Neural crest cell (in vitro differentiated cells): Measurements from ENCODE around the gene TMEM9B. TPM values are rescaled to one million over a fixed set of nuclear protein-coding genes. Genes with fewer than 3 reads are reported as not detected.
"Not testable (repeated sequence)": the region's sequence is repeated elsewhere in the genome, so short reads cannot be mapped to it uniquely, and the experiment has no call there.

Experiments
- DNase-seq: peaks from one replicate; pipeline ENCODE4 v3.0.0; 2021; ENCODE audit warnings: low read depth, mixed read lengths, low spot score
- H3K27ac Mint-ChIP-seq: one replicate; pipeline ENCODE4 v1.8.0; 2021; ENCODE audit warnings: mild to moderate bottlenecking, mixed read lengths; ENCODE audit not compliant: unreplicated experiment
- H3K27me3 Mint-ChIP-seq: 2 replicates; pipeline ENCODE4 v1.8.0; 2021; ENCODE audit warnings: low read depth, mild to moderate bottlenecking, mixed read lengths
- H3K36me3 Mint-ChIP-seq: 2 replicates; pipeline ENCODE4 v1.8.0; 2021; ENCODE audit warnings: low read depth, mild to moderate bottlenecking, mixed read lengths
- H3K4me1 Mint-ChIP-seq: 2 replicates; pipeline ENCODE4 v1.8.0; 2021; ENCODE audit warnings: mixed read lengths
- H3K4me3 Mint-ChIP-seq: one replicate; pipeline ENCODE4 v1.8.0; 2021; ENCODE audit warnings: mild to moderate bottlenecking, mixed read lengths
- H3K9me3 Mint-ChIP-seq: 2 replicates; pipeline ENCODE4 v1.8.0; 2021; ENCODE audit warnings: mixed read lengths
- total RNA-seq: library from RNA; stranded (reverse); gene quantifications from 2 replicates; pipeline ENCODE4 v1.2.1, GENCODE V29; 2021
- TF ChIP-seq, protein P1 (sequence below): fragments of 200-600 bp; sonication (generic); conservative IDR thresholded peaks from 2 replicates; pipeline ENCODE4 v1.5.0; 2021; ENCODE audit warnings: antibody characterized with exemption, mild to moderate bottlenecking

Gene TMEM9B
- total RNA-seq, 1 donor from 2014 or later, result 15.7 TPM

DNA sequence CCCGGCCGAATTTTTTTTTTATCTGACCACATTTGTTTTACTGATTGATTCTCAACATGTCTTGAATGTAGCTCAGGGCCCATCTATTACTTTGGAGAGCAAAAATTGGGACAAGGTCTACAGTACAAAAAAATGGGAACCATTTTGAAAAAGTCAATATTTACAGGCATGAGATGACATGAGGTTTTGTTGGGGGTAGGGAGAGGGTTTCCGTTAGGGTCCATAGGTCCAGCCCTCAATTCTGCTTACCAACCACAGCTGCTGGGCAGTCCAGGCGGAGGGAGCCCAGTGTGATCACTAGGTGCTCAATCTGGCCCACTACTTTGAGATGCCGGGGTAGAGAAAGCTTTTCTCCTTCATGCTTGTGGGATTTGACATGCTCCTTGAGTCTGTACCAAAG lies 21.2 kb upstream of the TMEM9B start:
- no peak for DNase-seq
- TF ChIP-seq, protein P1, sequence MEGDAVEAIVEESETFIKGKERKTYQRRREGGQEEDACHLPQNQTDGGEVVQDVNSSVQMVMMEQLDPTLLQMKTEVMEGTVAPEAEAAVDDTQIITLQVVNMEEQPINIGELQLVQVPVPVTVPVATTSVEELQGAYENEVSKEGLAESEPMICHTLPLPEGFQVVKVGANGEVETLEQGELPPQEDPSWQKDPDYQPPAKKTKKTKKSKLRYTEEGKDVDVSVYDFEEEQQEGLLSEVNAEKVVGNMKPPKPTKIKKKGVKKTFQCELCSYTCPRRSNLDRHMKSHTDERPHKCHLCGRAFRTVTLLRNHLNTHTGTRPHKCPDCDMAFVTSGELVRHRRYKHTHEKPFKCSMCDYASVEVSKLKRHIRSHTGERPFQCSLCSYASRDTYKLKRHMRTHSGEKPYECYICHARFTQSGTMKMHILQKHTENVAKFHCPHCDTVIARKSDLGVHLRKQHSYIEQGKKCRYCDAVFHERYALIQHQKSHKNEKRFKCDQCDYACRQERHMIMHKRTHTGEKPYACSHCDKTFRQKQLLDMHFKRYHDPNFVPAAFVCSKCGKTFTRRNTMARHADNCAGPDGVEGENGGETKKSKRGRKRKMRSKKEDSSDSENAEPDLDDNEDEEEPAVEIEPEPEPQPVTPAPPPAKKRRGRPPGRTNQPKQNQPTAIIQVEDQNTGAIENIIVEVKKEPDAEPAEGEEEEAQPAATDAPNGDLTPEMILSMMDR, result no peak
- H3K9me3 Mint-ChIP-seq, result no peaks in the 10 kb centered on the region
- no peak overlapping the region for H3K27ac Mint-ChIP-seq
- H3K27me3 Mint-ChIP-seq, result peaks cover 3% of the 10 kb centered on the region
- no peak overlapping the region for H3K4me3 Mint-ChIP-seq
- no peaks in the 10 kb centered on the region for H3K4me1 Mint-ChIP-seq
- H3K36me3 Mint-ChIP-seq, result no peaks in the 10 kb centered on the region

DNA sequence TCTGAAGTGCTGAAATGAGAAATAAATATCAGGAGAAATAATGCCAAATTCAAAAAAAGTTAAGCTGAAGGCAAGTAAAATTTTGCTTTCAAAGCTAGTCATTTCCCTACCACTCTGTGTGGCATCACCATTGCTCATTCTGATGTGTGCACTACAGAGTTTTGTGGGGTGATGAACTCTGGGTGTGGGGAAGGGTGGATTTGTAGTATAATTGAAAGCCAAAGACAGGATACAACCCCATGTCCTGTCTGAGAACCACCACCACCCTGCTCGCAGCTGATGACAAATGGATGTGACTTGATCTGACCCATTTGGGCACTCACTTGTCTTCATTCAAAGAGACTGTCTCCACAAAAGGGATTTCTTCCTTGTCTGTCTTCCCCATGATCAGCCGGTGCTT lies 19.3 kb upstream of the TMEM9B start:
- TF ChIP-seq, protein P1, result no peak
- Mint-ChIP-seq H3K4me1 (no peaks in the 10 kb centered on the region), H3K27ac (no peak overlapping the region), H3K27me3 (no peaks in the 10 kb centered on the region), H3K36me3 (no peaks in the 10 kb centered on the region), H3K9me3 (no peaks in the 10 kb centered on the region), H3K4me3 (no peak overlapping the region)
- DNase-seq, result no peak

DNA sequence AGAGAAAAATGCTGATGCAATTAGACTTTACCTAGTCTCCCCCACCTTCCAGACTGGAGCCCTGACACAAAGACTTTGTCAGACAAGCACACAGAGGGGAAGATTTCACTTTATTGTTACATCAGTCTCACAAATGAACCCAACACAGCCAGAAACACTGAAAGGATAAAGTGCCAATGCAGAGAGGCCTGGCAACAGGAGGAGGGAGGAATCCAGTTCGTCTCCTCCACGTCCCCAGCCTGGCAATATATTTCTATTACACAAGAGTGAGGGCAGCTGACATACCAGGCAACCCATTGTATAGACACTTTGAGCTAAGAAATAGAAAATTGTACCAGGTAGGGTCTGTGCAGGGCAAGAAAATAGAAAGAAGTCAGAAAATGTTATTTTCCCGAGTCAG lies 16.2 kb upstream of the TMEM9B start:
- no peak for DNase-seq
- Mint-ChIP-seq H3K27ac (no peak overlapping the region), H3K36me3 (peaks cover 3% of the 10 kb centered on the region), H3K9me3 (no peaks in the 10 kb centered on the region), H3K27me3 (no peaks in the 10 kb centered on the region), H3K4me3 (no peak overlapping the region), H3K4me1 (no peaks in the 10 kb centered on the region)
- TF ChIP-seq, protein P1, result no peak

DNA sequence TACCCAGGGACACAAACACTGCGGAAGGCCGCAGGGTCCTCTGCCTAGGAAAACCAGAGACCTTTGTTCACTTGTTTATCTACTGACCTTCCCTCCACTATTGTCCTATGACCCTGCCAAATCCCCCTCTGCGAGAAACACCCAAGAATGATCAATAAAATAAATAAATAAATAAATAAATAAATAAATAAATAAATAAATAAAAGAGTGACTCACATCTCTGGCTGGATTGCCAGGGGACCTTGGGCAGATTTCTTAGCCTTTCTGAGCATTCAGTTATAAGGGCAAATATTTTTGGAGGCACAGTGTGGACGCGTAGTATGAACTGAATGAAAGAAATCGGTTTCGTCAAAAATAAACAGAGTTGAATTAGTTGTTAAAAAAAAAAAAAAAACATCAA lies 15.1 kb upstream of the TMEM9B start:
- not testable (repeated sequence) for H3K4me3 Mint-ChIP-seq, H3K27me3 Mint-ChIP-seq, H3K36me3 Mint-ChIP-seq, DNase-seq, H3K27ac Mint-ChIP-seq, H3K9me3 Mint-ChIP-seq, H3K4me1 Mint-ChIP-seq

DNA sequence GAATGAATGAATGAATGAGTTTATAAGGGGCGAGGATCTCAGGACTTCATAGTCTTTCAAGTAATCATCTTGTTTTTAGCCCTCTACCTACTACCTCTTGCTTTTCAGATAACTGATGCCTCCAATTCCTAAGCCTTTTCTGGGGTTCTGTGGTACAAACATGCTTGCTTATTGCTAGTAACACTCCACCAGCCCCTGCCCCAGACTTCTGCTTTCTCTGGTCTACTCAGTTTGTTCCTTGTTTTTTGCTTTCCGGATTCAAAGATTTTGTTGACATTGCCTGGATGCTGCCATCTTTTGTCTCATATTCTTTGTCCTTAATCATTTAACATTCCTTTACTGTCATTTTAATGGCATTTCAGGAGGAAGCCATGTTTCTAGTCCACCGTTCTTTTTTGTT lies 8.9 kb upstream of the TMEM9B start:
- no peak overlapping the region for H3K27ac Mint-ChIP-seq
- TF ChIP-seq, protein P1, result no peak
- H3K9me3 Mint-ChIP-seq, result no peaks in the 10 kb centered on the region
- no peaks in the 10 kb centered on the region for H3K4me1 Mint-ChIP-seq
- no peaks in the 10 kb centered on the region for H3K27me3 Mint-ChIP-seq
- no peak for DNase-seq
- H3K4me3 Mint-ChIP-seq, result no peak overlapping the region
- H3K36me3 Mint-ChIP-seq, result peaks cover 3% of the 10 kb centered on the region

DNA sequence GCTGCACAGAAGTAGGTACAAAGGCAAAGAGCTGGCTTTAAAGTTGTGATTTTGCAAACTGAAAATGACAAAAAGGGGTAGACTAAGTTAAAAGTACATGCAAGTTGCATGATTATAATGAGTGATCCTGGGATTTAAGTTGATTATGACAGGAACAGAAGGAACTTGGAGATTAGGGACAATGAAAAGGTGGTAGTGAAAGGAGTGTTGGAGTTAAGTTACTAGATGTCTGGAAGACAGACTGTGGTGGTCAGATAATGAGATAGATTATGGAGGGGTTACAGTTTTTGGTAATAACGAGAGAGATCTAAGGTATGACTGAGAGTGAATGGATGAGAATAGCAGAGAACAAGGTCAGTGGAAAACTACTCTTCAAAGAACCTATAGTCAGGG lies 7.7 kb upstream of the TMEM9B start:
- Mint-ChIP-seq H3K27me3 (no peaks in the 10 kb centered on the region), H3K9me3 (no peaks in the 10 kb centered on the region), H3K36me3 (peaks cover 3% of the 10 kb centered on the region), H3K27ac (no peak overlapping the region), H3K4me3 (no peak overlapping the region), H3K4me1 (no peaks in the 10 kb centered on the region)
- no peak for DNase-seq
- TF ChIP-seq, protein P1, result no peak
